ENCODE data around the gene PNPLA5. TPM values are rescaled to one million over a fixed set of nuclear protein-coding genes. Genes with fewer than 3 reads are reported as not detected.

PNPLA5 gene
- total RNA-seq, 1 experiment from 2014 or later: 5.5 TPM

GRCh38 chr22:43888740-43889139, 3.1 kb downstream of the PNPLA5 start:
- Histone ChIP-seq H3K56ac (ENCODE audit: insufficient read length, low read depth, low read length) (no peak overlapping the region), H2BK5ac (ENCODE audit: insufficient read length, low read length) (no peak overlapping the region), H2AK5ac (ENCODE audit: insufficient read length, low read length) (no peak overlapping the region), H3K23me2 (ENCODE audit: insufficient read length, low read depth, low read length, poor library complexity, severe bottlenecking) (peaks cover 14% of the 10 kb centered on the region), H2BK20ac (ENCODE audit: low read depth, low read length, poor library complexity, severe bottlenecking) (no peak overlapping the region), H3K4ac (ENCODE audit: low read depth, low read length) (no peak overlapping the region), H3K23ac (ENCODE audit: insufficient read length, low read depth, low read length) (no peak overlapping the region), H4K8ac (replicated peaks; ENCODE audit: insufficient read length, low read depth, low read length) (no peak overlapping the region), H3K79me1 (ENCODE audit: insufficient read depth, low read depth, low read length, poor library complexity, severe bottlenecking) (no peaks in the 10 kb centered on the region), H4K5ac (ENCODE audit: insufficient read length, low read depth, low read length) (no peak overlapping the region), H3K9ac (ENCODE audit: extremely low read depth, insufficient read length, low read length) (no peak overlapping the region), H2BK15ac (ENCODE audit: low read depth, low read length) (no peak overlapping the region), H3K4me2 (ENCODE audit: insufficient read depth, insufficient read length, low read length) (no peak overlapping the region), H3K14ac (ENCODE audit: insufficient read depth, low read length) (no peak overlapping the region), H3K79me2 (ENCODE audit: insufficient read depth, low read length) (no peaks in the 10 kb centered on the region), H3T11ph (ENCODE audit: low read length) (no peak overlapping the region), H3K9me3 (ENCODE audit: control insufficient read depth, low read depth, low read length) (no peaks in the 10 kb centered on the region), H3K27me3 (ENCODE audit: insufficient read depth, low read length) (no peaks in the 10 kb centered on the region; the same call in 1 of the 2 replicates), H4K20me1 (ENCODE audit: control insufficient read depth, insufficient read depth, insufficient read length) (no peaks in the 10 kb centered on the region), H3K27ac (ENCODE audit: insufficient read length, low read depth, low read length) (no peak overlapping the region), H2BK120ac (ENCODE audit: low read depth, low read length, poor library complexity, severe bottlenecking) (no peak overlapping the region), H4K91ac (ENCODE audit: insufficient read length, low read depth, low read length) (no peak overlapping the region), H3K18ac (ENCODE audit: insufficient read length, low read depth, low read length) (no peak overlapping the region), H3K4me1 (ENCODE audit: insufficient read depth, low read length) (no peaks in the 10 kb centered on the region), H2AFZ (ENCODE audit: low read length) (no peak overlapping the region), H2BK12ac (ENCODE audit: insufficient read length, low read depth, low read length) (no peak overlapping the region)
- no peak overlapping the region for H3K4me3 Mint-ChIP-seq
- H3K36me3 Mint-ChIP-seq (ENCODE audit: insufficient read depth in 1 of 3, low read depth in 3 of 3): peaks cover 5 to 11% (median 8%) of the 10 kb centered on the region in 3 experiments; a peak in 5 of 7 replicates
- H3K4me1 Mint-ChIP-seq: peaks cover 4 to 14% of the 10 kb centered on the region in 2 experiments; a peak in 3 of 4 replicates
- H3K27ac Mint-ChIP-seq: no peak overlapping the region
- DNase-seq: no peak
- WGBS (ENCODE audit: extremely low coverage, insufficient read length, low lambda C conversion rate): no CpG with 5 or more reads among the region's 4 CpGs
- peaks cover 35% of the 10 kb centered on the region for H3K27me3 Mint-ChIP-seq (ENCODE audit: low read depth)
- H3K9me3 Mint-ChIP-seq: no peaks in the 10 kb centered on the region
- TF ChIP-seq CTCF (conservative IDR thresholded peaks at IDR 0.05): no peak

All from H9 (cell line).